ENCODE results near the gene PCBP3.

Gene PCBP3

GRCh38 chr21:45901061-45901690, 257.7 kb downstream of the PCBP3 start:
- DNase-seq, result no peak

GRCh38 chr21:45902292-45902995, 258.9 kb downstream of the PCBP3 start:
- no peak for DNase-seq

GRCh38 chr21:45905196-45905595, 261.7 kb downstream of the PCBP3 start:
- no peak for DNase-seq

- no peak for DNase-seq
Measured at GRCh38 chr21:45906196-45906805, 262.8 kb downstream of the PCBP3 start.

GRCh38 chr21:45906859-45907258, 263.3 kb downstream of the PCBP3 start:
- no peak for DNase-seq

GRCh38 chr21:45908536-45909237, 265.2 kb downstream of the PCBP3 start:
- no peak for DNase-seq

- no peak for DNase-seq
Measured at GRCh38 chr21:45909238-45909988, 265.9 kb downstream of the PCBP3 start.

GRCh38 chr21:45910155-45910547, 266.6 kb downstream of the PCBP3 start:
- no peak for DNase-seq

GRCh38 chr21:45910548-45911221, 267.2 kb downstream of the PCBP3 start:
- peak in 20 of 58 donors; percentile 1 to 67 (median 16) for DNase-seq

GRCh38 chr21:45911806-45912325, 268.3 kb downstream of the PCBP3 start:
- DNase-seq, result no peak

GRCh38 chr21:45912611-45913417, 269.3 kb downstream of the PCBP3 start:
- no peak for DNase-seq

GRCh38 chr21:45913418-45913765, 269.9 kb downstream of the PCBP3 start:
- no peak for DNase-seq

- no peak for DNase-seq
Measured at GRCh38 chr21:45913886-45914285, 270.4 kb downstream of the PCBP3 start.

GRCh38 chr21:45914321-45914845, 270.9 kb downstream of the PCBP3 start:
- DNase-seq, result no peak

GRCh38 chr21:45916011-45916840, 272.7 kb downstream of the PCBP3 start:
- DNase-seq, result no peak

GRCh38 chr21:45917241-45917640, 273.7 kb downstream of the PCBP3 start:
- DNase-seq, result no peak

- DNase-seq, result no peak
Measured at GRCh38 chr21:45918011-45918410, 274.5 kb downstream of the PCBP3 start.

GRCh38 chr21:45918835-45919447, 275.4 kb downstream of the PCBP3 start:
- DNase-seq, result no peak

Data from anterior cingulate cortex (tissue), 58 donors.